Prostate gland (tissue), 2 donors: ENCODE results near the gene PPFIA2. TPM values are rescaled to one million over a fixed set of nuclear protein-coding genes. Genes with fewer than 3 reads are reported as not detected.

Experiments used
- DNase-seq: peaks from one replicate; pipeline ENCODE4 v3.0.0-alpha.2; 2019; ENCODE audit warnings: low spot score
- H3K27ac ChIP-seq, 2 donors: fragments of 200-600 bp; sonication (generic); 2 replicates each; pipeline ENCODE4 v1.5.1; 2017 to 2019
- H3K27me3 ChIP-seq: fragments of 200-600 bp; sonication (generic); replicated peaks from 2 replicates; pipeline ENCODE4 v1.5.1; 2019; ENCODE audit not compliant: insufficient read depth
- H3K36me3 ChIP-seq, 2 donors: fragments of 200-600 bp; sonication (generic); 1 replicate in 1 of 2; 2 replicates in 1 of 2; pipeline versions ENCODE4 v1.5.1 to v1.8.1; 2017 to 2019
- H3K4me1 ChIP-seq: fragments of 200-600 bp; sonication (generic); replicated peaks from 2 replicates; pipeline ENCODE4 v1.5.1; 2019
- H3K4me3 ChIP-seq, 2 donors: fragments of 200-600 bp; sonication (generic); 2 replicates each; pipeline ENCODE4 v1.5.1; 2017 to 2019
- H3K9me3 ChIP-seq: fragments of 200-600 bp; sonication (generic); 2 replicates; pipeline ENCODE4 v1.5.1; 2017
- CTCF ChIP-seq, 4 experiments: fragments of 200-600 bp in 2 of 4; fragments of 450-650 bp in 2 of 4; sonication (generic) in 2 of 4; IDR thresholded peaks; 1 replicate in 3 of 4; 2 replicates in 1 of 4; pipeline ENCODE4 v1.5.1; 2016 to 2019; ENCODE audit warnings: antibody characterized with exemption in 4 of 4, mild to moderate bottlenecking in 2 of 4, moderate library complexity in 2 of 4
- POLR2A ChIP-seq: fragments of 450-650 bp; IDR thresholded peaks from one replicate; pipeline ENCODE4 v1.6.1; 2016; ENCODE audit warnings: antibody characterized with exemption, mild to moderate bottlenecking
- POLR2AphosphoS5 ChIP-seq: sonication (generic); formaldehyde crosslinking; IDR thresholded peaks from one replicate; pipeline ENCODE4 v1.6.1; 2017; ENCODE audit warnings: antibody characterized with exemption
- WGBS: methylation state at CpG from one replicate; pipeline ENCODE4 v1.1.5; 2018; 5-methylcytosine and 5-hydroxymethylcytosine counted together
- intact Hi-C: fragments of 100-400 bp; cut with DNase I; formaldehyde crosslinking; loops from one replicate; pipeline ENCODE4 v1.14.2; 2022
- total RNA-seq, 2 donors: library from RNA; depleted of rRNA; stranded (reverse); fragments of >200 nt; gene quantifications; one replicate each; pipeline ENCODE4 v1.1.0, GENCODE V29; 2016

Gene PPFIA2
- total RNA-seq, 2 donors from 2014 or later, result 7.3 to 22.9 TPM

GRCh38 chr12:81450920-81451739, 308.0 kb downstream of the PPFIA2 start:
- no peaks in the 10 kb centered on the region for H3K27me3 ChIP-seq
- TF ChIP-seq POLR2A (no peak), CTCF (IDR thresholded peaks at IDR 0.05) (peak; percentile 19 to 55 (median 44)), POLR2AphosphoS5 (no peak)
- H3K36me3 ChIP-seq, result no peaks in the 10 kb centered on the region
- DNase-seq, result peak; percentile 29
- WGBS, result 38% methylated on average over 5 of the region's 5 CpGs
- H3K4me3 ChIP-seq, result no peak overlapping the region
- no peaks in the 10 kb centered on the region for H3K4me1 ChIP-seq
- intact Hi-C loops, result no loop called here
- H3K9me3 ChIP-seq, result no peaks in the 10 kb centered on the region
- H3K27ac ChIP-seq, result no peak overlapping the region

- DNase-seq, result no peak
- H3K27me3 ChIP-seq, result no peaks in the 10 kb centered on the region
- H3K9me3 ChIP-seq, result no peaks in the 10 kb centered on the region
- no peak overlapping the region for H3K27ac ChIP-seq
- no peak for TF ChIP-seq CTCF (IDR thresholded peaks at IDR 0.05)
- TF ChIP-seq POLR2AphosphoS5, result no peak
- TF ChIP-seq POLR2A, result no peak
- no peaks in the 10 kb centered on the region for H3K4me1 ChIP-seq
- WGBS, result 89% methylated on average over 6 of the region's 6 CpGs
- no peaks in the 10 kb centered on the region for H3K36me3 ChIP-seq
- no peak overlapping the region for H3K4me3 ChIP-seq
- intact Hi-C loops, result no loop called here
These were observed 317.5 kb downstream of the PPFIA2 start for GRCh38 chr12:81441629-81442028.

GRCh38 chr12:81440001-81440400, 319.1 kb downstream of the PPFIA2 start:
- DNase-seq, result no peak
- Histone ChIP-seq H3K4me3 (no peak overlapping the region), H3K27me3 (no peaks in the 10 kb centered on the region), H3K4me1 (no peaks in the 10 kb centered on the region), H3K27ac (no peak overlapping the region), H3K36me3 (no peaks in the 10 kb centered on the region), H3K9me3 (no peaks in the 10 kb centered on the region)
- 64% methylated on average over 3 of the region's 3 CpGs for WGBS
- no peak for TF ChIP-seq POLR2AphosphoS5
- no peak for TF ChIP-seq CTCF (IDR thresholded peaks at IDR 0.05)
- no peak for TF ChIP-seq POLR2A
- intact Hi-C loops, result no loop called here

GRCh38 chr12:81439344-81439743, 319.8 kb downstream of the PPFIA2 start:
- Histone ChIP-seq H3K36me3 (no peaks in the 10 kb centered on the region), H3K27me3 (no peaks in the 10 kb centered on the region), H3K4me1 (no peaks in the 10 kb centered on the region), H3K9me3 (no peaks in the 10 kb centered on the region), H3K27ac (no peak overlapping the region), H3K4me3 (no peak overlapping the region)
- DNase-seq, result no peak
- intact Hi-C loops, result no loop called here
- WGBS, result 73% methylated on average over 5 of the region's 5 CpGs
- no peak for TF ChIP-seq POLR2AphosphoS5
- TF ChIP-seq CTCF (IDR thresholded peaks at IDR 0.05), result no peak
- no peak for TF ChIP-seq POLR2A

- Histone ChIP-seq H3K4me3 (no peak overlapping the region), H3K27me3 (no peaks in the 10 kb centered on the region), H3K9me3 (no peaks in the 10 kb centered on the region), H3K4me1 (no peaks in the 10 kb centered on the region), H3K27ac (no peak overlapping the region), H3K36me3 (no peaks in the 10 kb centered on the region)
- 63% methylated on average over 3 of the region's 3 CpGs for WGBS
- TF ChIP-seq POLR2A (no peak), CTCF (IDR thresholded peaks at IDR 0.05) (no peak), POLR2AphosphoS5 (no peak)
- no peak for DNase-seq
- intact Hi-C loops, result no loop called here
These were observed 342.1 kb downstream of the PPFIA2 start for GRCh38 chr12:81417056-81417455.
